ENCODE measurements around the gene RAPGEF2. TPM values are rescaled to one million over a fixed set of nuclear protein-coding genes. Genes with fewer than 3 reads are reported as not detected.

RAPGEF2 gene
- total and polyA plus RNA-seq, 2 donors from 2014 or later, result 6.9 to 50.6 TPM

DNA sequence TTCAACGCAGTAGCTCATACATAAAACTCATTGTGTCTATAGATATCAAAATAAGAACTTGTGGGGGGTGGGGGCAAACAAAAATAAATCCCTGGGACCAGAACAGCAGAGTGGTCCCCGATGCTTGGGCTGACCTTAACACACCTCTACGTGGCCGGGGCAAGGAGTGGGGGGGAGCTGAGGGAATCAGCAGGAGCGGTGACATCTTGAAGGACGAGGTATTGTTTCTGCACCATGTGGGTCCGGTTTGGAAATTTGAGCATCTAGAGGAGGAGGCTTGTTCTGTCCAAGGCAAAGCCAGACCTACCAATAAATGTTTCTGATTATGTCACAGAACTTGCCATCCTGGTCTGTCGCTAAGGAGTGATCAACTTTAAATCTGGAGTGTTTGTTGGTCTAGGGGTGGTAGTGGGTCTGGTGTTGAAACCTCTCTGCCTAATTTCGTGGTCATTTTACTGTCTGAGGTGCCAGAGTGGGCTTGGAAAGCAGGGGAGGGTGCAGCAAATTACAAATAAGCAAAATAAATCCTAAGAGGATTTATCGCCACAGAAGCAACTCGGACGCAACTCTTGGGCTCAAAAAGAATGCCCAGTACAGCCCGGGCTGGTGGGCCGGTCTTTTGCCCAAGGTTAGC lies 774 bp upstream of the RAPGEF2 start:
- intact Hi-C loops (cut with DNase I), result no loop called here

DNA sequence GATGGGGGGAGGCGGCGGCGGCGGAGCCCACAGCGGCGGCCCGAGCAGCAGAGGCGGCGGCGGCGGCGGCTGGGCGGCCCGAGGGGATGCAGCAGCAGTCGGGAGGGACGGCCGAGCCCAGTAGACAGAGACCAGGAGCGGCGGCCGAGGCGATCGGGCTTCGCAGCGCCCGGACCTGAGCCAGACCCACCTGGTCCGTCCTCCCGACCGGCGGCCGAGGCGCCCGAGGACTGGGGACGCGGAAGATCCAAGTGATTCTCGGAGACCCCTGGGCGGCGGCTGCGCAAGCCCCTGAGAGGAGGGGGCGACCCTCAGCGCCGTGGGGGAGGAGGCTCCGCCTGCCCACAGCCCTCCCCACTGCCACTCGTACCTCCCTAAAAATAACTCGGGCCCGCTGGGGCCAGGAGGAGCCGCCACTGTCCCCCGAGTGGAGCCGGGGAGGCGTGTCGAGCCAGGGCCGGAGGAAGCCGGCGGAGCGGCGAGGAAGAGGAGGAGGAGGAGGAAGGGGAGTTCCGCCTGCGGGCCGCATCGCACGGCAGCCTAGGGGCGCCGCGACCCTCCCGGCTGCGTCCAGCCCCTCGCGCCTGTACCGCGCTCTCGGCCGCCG lies 608 bp downstream of the RAPGEF2 start:
- intact Hi-C loops (cut with DNase I), result no loop called here
- FAIRE-seq, result no peak
- H3K27ac ChIP-seq (ENCODE audit: low read depth in 2 of 2, low read length in 2 of 2), result peak overlapping the region; percentile 86 to 90
- TF ChIP-seq, protein P1, sequence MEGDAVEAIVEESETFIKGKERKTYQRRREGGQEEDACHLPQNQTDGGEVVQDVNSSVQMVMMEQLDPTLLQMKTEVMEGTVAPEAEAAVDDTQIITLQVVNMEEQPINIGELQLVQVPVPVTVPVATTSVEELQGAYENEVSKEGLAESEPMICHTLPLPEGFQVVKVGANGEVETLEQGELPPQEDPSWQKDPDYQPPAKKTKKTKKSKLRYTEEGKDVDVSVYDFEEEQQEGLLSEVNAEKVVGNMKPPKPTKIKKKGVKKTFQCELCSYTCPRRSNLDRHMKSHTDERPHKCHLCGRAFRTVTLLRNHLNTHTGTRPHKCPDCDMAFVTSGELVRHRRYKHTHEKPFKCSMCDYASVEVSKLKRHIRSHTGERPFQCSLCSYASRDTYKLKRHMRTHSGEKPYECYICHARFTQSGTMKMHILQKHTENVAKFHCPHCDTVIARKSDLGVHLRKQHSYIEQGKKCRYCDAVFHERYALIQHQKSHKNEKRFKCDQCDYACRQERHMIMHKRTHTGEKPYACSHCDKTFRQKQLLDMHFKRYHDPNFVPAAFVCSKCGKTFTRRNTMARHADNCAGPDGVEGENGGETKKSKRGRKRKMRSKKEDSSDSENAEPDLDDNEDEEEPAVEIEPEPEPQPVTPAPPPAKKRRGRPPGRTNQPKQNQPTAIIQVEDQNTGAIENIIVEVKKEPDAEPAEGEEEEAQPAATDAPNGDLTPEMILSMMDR (IDR thresholded peaks at IDR 0.05; ENCODE audit: borderline replicate concordance, extremely low read depth, insufficient read depth), result no peak
- peak overlapping the region; percentile 41 to 73 (median 66) for H3K4me3 ChIP-seq (ENCODE audit: low read length in 3 of 3)
- DNase-seq, result peak; percentile 59 to 86 (median 74)
- no peaks in the 10 kb centered on the region for H3K36me3 ChIP-seq (ENCODE audit: control insufficient read depth in 2 of 3, insufficient read depth in 3 of 3, low read length in 3 of 3)
- no peaks in the 10 kb centered on the region for H3K27me3 ChIP-seq (ENCODE audit: control insufficient read depth, insufficient read depth, low read length)
- peak overlapping the region; percentile 9 to 86 (median 79) for H3K9ac ChIP-seq (ENCODE audit: low read length in 3 of 3)
- H3K9me3 ChIP-seq (ENCODE audit: control insufficient read depth in 2 of 3, insufficient read depth in 1 of 3, low read length in 3 of 3), result no peaks in the 10 kb centered on the region
- H3K4me1 ChIP-seq (ENCODE audit: control insufficient read depth in 2 of 3, insufficient read depth in 2 of 3, low read depth in 1 of 3, low read length in 3 of 3), result peaks cover 2 to 8% (median 5%) of the 10 kb centered on the region in 3 donors

More for the DNA sequence above, 774 bp upstream of the RAPGEF2 start:
- H3K4me1 ChIP-seq (ENCODE audit: control insufficient read depth in 2 of 3, insufficient read depth in 2 of 3, low read depth in 1 of 3, low read length in 3 of 3), result peaks cover 2 to 8% (median 5%) of the 10 kb centered on the region in 3 donors
- peak overlapping the region; percentile 45 to 70 (median 54) for H3K4me3 ChIP-seq (ENCODE audit: low read length in 3 of 3)
- peak overlapping the region in 1 of 2 donors; percentile 72 for H3K27ac ChIP-seq (ENCODE audit: low read depth in 2 of 2, low read length in 2 of 2)
- peak overlapping the region; percentile 17 to 68 (median 25) for H3K9ac ChIP-seq (ENCODE audit: low read length in 3 of 3)
- no peaks in the 10 kb centered on the region for H3K36me3 ChIP-seq (ENCODE audit: control insufficient read depth in 2 of 3, insufficient read depth in 3 of 3, low read length in 3 of 3)
- no peak for FAIRE-seq
- DNase-seq, result peak in 4 of 5 donors; percentile 17 to 67 (median 48)
- no peaks in the 10 kb centered on the region for H3K27me3 ChIP-seq (ENCODE audit: control insufficient read depth, insufficient read depth, low read length)
- no peaks in the 10 kb centered on the region for H3K9me3 ChIP-seq (ENCODE audit: control insufficient read depth in 2 of 3, insufficient read depth in 1 of 3, low read length in 3 of 3)
- TF ChIP-seq, protein P1 (IDR thresholded peaks at IDR 0.05; ENCODE audit: borderline replicate concordance, extremely low read depth, insufficient read depth), result no peak

DNA sequence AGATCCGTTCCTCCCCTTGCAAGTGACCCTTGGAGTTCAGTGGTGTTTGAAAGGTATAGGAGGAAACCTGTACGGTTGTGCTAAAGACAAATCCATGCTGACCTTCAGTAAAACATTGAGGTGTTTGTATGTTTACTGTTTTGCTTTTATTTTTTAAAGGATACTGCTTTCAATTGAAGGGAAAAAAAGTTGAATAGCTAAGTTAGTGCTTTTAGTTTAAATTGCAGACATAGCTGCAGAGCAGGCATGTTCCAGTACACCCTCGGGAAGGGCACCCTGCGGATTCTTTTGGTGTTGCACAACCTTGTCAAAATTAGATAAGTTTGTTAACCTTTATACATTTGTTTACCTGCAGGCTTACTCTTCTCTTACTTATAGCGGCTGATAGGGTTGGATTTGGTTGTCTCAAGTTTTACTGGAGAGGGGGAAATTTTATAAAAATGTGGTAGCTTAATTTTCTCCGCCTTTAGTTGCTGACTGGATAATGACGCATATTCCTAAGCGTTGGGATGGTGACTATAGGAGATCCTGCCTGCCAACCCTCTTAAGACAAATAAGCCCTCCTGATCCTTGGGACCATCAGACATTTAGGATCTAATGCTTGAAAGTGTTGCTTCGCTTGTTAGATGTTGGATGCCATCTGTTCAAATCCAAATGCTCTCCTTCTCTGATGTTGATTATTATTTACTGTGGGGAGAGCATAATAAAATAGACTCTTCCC lies 2.0 kb downstream of the RAPGEF2 start:
- H3K27ac ChIP-seq (ENCODE audit: low read depth in 2 of 2, low read length in 2 of 2), result peak overlapping the region; percentile 55 to 80
- DNase-seq (peak in 1 of 5 donors; percentile 51), FAIRE-seq (peak; percentile 21)
- no peaks in the 10 kb centered on the region for H3K9me3 ChIP-seq (ENCODE audit: control insufficient read depth in 2 of 3, insufficient read depth in 1 of 3, low read length in 3 of 3)
- H3K4me3 ChIP-seq (ENCODE audit: low read length in 3 of 3), result peak overlapping the region; percentile 88 to 93 (median 92)
- H3K9ac ChIP-seq (ENCODE audit: low read length in 3 of 3), result peak overlapping the region; percentile 21 to 90 (median 77)
- TF ChIP-seq, protein P1 (IDR thresholded peaks at IDR 0.05; ENCODE audit: borderline replicate concordance, extremely low read depth, insufficient read depth), result no peak
- no peaks in the 10 kb centered on the region for H3K36me3 ChIP-seq (ENCODE audit: control insufficient read depth in 2 of 3, insufficient read depth in 3 of 3, low read length in 3 of 3)
- intact Hi-C loops (cut with DNase I), result no loop called here
- H3K27me3 ChIP-seq (ENCODE audit: control insufficient read depth, insufficient read depth, low read length), result no peaks in the 10 kb centered on the region
- peaks cover 2 to 8% (median 5%) of the 10 kb centered on the region in 3 donors for H3K4me1 ChIP-seq (ENCODE audit: control insufficient read depth in 2 of 3, insufficient read depth in 2 of 3, low read depth in 1 of 3, low read length in 3 of 3)

Measured in kidney (tissue), 14 donors.